ENCODE data around the gene KLHL6. TPM values are rescaled to one million over a fixed set of nuclear protein-coding genes. Genes with fewer than 3 reads are reported as not detected.

Gene KLHL6
- total and polyA plus RNA-seq, 2 of the 8 experiments (the other 6 are each of a cell fraction or from before 2014, with no cell fraction given), result 0.05 TPM; not detected in 1

DNA sequence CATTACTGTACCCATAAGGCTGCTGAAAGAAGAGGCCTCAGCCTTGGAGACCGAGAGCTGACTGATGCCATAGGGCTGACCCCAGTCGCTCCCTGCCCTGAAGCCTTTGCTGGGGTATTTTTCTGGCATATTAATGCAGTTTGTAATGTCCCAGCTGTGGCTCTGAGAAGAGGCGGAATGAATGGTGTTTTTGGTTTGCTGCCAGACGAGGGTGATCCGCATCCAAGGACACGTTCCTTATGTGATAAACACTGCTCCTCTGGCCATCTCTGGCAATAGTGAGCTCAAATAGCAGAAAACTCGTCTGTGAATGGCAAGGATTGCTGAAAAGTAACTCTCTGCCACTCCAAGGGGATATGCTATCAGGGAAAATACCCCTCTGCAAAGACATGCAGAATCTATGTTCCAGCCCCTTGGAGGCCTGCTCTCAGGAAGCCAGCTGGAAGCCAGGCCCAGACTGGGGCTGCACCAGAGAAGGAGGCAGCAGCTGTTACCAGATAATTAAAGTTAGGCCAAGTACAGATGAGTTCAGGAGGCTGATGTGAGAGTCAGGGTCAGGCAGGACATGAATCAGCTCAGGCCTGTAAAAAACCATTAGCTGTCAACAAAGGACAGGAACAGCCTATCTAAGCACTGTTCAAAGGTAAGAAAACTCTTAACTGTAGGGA lies 28.9 kb upstream of the KLHL6 start:
- Histone ChIP-seq H3K23ac (ENCODE audit: insufficient read length) (no peak overlapping the region), H4K8ac (ENCODE audit: extremely low read depth, insufficient read depth, low read length) (0 out of 2 replicates have a peak overlapping the region, but pooled peaks have one; percentile 22), H3K4ac (replicated peaks; ENCODE audit: insufficient read length, low read depth, low read length) (no peak overlapping the region), H3K27me3 (replicated peaks in 1 of 4; ENCODE audit: control insufficient read depth in 3 of 4, extremely low read depth in 1 of 4, insufficient read depth in 3 of 4, low read length in 3 of 4) (no peaks in the 10 kb centered on the region; a peak in 1 of 7 replicates), H2BK120ac (replicated peaks; ENCODE audit: low read depth, low read length) (no peak overlapping the region), H3K79me1 (ENCODE audit: low read depth, low read length) (no peaks in the 10 kb centered on the region), H3K9ac (replicated peaks in 1 of 4; ENCODE audit: extremely low read depth in 1 of 4, low read depth in 3 of 4, low read length in 3 of 4) (no peak overlapping the region), H4K5ac (ENCODE audit: insufficient read length, low read depth, low read length) (no peak overlapping the region), H4K20me1 (replicated peaks in 1 of 2; ENCODE audit: control insufficient read depth in 1 of 2, insufficient read depth in 2 of 2, low read length in 2 of 2) (no peaks in the 10 kb centered on the region), H2BK20ac (ENCODE audit: low read length) (no peak overlapping the region), H3K4me3 (ENCODE audit: extremely low read depth in 1 of 4, insufficient read depth in 2 of 4, low read depth in 3 of 4, low read length in 4 of 4) (no peak overlapping the region), H3K56ac (replicated peaks; ENCODE audit: insufficient read length, low read depth, low read length) (no peak overlapping the region), H3K4me2 (ENCODE audit: insufficient read depth in 1 of 2, low read depth in 2 of 2, low read length in 2 of 2) (no peak overlapping the region), H2AK5ac (ENCODE audit: low read depth, low read length) (no peak overlapping the region), H3K36me3 (ENCODE audit: control insufficient read depth in 2 of 4, insufficient read depth in 4 of 4, low read length in 3 of 4) (no peaks in the 10 kb centered on the region), H2AFZ (ENCODE audit: low read length) (no peak overlapping the region), H4K91ac (replicated peaks; ENCODE audit: insufficient read length, low read length) (peak overlapping the region; percentile 17), H3K79me2 (ENCODE audit: control insufficient read depth in 1 of 2, insufficient read depth in 2 of 2, low read length in 2 of 2) (no peaks in the 10 kb centered on the region), H3K4me1 (replicated peaks in 1 of 4; ENCODE audit: control insufficient read depth in 3 of 4, insufficient read depth in 4 of 4, low read length in 3 of 4) (peaks cover 1 to 7% (median 5%) of the 10 kb centered on the region in 4 experiments; a peak in 4 of 7 replicates), H3K9me3 (ENCODE audit: insufficient read depth in 2 of 2, low read depth in 1 of 2, low read length in 1 of 2) (no peaks in the 10 kb centered on the region), H3K27ac (ENCODE audit: low read depth, low read length) (no peak overlapping the region), H3K23me2 (ENCODE audit: low read depth, low read length) (no peaks in the 10 kb centered on the region), H3K14ac (ENCODE audit: insufficient read length) (no peak overlapping the region), H2BK15ac (ENCODE audit: low read length) (no peak overlapping the region), H2BK5ac (ENCODE audit: low read depth, low read length) (no peak overlapping the region), H2BK12ac (ENCODE audit: low read depth, low read length) (peak overlapping the region; percentile 61), H3K18ac (ENCODE audit: extremely low read depth, low read length) (no peak overlapping the region)
- CTCF ChIA-PET (ENCODE audit: partially characterized antibody), result interaction anchor here (0.7 to 2.9 kb wide), 8 partner anchors 9 to 239 kb away, joined by 3 to 6 read pairs (median 3); no protein-coding TSS in a partner anchor
- DNase-seq (ENCODE audit: low read depth in 1 of 2, low spot score in 2 of 2) (no peak), FAIRE-seq (no peak)
- POLR2A ChIA-PET (ENCODE audit: partially characterized antibody), result interaction anchor here (0.5 kb wide), 1 partner anchor 91 kb away, joined by 3 read pairs; no protein-coding TSS in a partner anchor
- TF ChIP-seq CHD2 (IDR thresholded peaks at IDR 0.05; ENCODE audit: low read length) (no peak), GABPA (IDR thresholded peaks at IDR 0.05; ENCODE audit: borderline replicate concordance, insufficient read depth, low read length) (no peak), TAF1 (IDR thresholded peaks at IDR 0.05; ENCODE audit: low read depth, low read length) (no peak), SUZ12 (IDR thresholded peaks at IDR 0.05; ENCODE audit: low read length) (no peak), TEAD4 (IDR thresholded peaks at IDR 0.05; ENCODE audit: low read depth, low read length) (no peak), POU5F1 (IDR thresholded peaks at IDR 0.05; ENCODE audit: low read depth, low read length) (no peak), YY1 (IDR thresholded peaks at IDR 0.05; ENCODE audit: low read depth, low read length) (no peak), SRF (IDR thresholded peaks at IDR 0.05; ENCODE audit: low read depth, low read length) (no peak), GTF2F1 (IDR thresholded peaks at IDR 0.05; ENCODE audit: borderline replicate concordance, low read depth, low read length) (no peak), RBBP5 (IDR thresholded peaks at IDR 0.05; ENCODE audit: borderline replicate concordance, low read depth, low read length) (no peak), KDM5A (IDR thresholded peaks at IDR 0.05; ENCODE audit: low read length) (no peak)
- TF ChIP-seq, protein P1, sequence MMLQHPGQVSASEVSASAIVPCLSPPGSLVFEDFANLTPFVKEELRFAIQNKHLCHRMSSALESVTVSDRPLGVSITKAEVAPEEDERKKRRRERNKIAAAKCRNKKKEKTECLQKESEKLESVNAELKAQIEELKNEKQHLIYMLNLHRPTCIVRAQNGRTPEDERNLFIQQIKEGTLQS (IDR thresholded peaks at IDR 0.05; ENCODE audit: insufficient read depth, low read depth, low read length), result no peak
- WGBS, 2 experiments (ENCODE audit: extremely low coverage in 1 of 2, insufficient coverage in 1 of 2, insufficient read length in 1 of 2, insufficient replicate concordance in 2 of 2, low coverage in 1 of 2, low lambda C conversion rate in 2 of 2, missing lambda C conversion rate in 1 of 2), result 88% methylated on average over 7 of the region's 7 CpGs; no CpG with 5 or more reads in 1 of the 2 experiments
